GF-D8 (cell line): Measurements from ENCODE around the gene CENPP.

Experiments
- DNase-seq: peaks from one replicate; lab custom pipeline; 2025; lab: John Stamatoyannopoulos, UW

Gene CENPP

DNA sequence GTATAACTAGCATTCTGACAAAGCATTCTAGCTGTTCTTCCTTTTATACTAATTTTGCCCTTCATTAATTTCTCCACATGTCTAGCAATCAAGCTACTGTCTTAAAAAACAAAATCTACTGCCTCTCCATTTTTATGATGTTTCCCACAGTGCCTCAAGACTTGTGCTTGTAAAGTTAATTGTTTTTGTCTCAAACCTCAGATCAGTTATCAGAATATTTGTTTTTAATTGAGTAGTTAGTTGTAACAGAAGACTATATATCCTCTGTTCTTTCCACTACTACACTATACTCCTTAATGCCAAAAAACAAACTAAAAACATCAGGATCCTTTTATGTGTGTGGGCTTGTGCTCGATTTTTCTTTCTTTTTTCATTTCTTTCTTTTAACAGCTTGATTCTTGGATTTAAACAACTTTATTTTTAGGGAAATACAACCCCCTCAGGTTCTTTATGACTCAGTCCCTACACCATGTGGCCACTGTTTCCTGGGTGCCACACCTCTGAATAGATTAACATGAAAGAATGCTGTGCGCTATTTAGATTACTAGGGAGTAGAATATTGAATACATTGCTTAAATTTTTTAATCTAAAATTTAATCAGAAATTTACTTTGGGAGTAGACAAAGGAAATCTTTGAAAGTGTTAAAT lies 155.4 kb downstream of the CENPP start:
- DNase-seq = no peak

DNA sequence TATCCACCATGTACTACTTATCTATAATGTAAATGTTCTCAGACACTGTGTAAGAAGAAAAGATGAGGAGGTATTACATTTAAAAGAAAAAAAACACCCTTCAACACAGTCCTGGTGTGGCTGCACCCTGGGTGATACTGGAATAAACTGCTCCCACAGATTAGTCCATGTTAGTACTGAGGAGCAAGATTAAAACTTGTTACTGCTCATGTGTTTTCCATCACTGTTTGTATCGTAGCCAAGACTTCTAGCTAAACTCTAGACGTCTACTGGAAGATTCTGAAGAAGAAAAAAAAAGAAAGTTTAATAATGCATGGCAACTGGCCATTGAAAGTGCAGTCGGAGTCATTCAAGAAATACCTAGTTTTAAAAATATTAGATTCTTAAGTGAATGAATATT lies 156.6 kb downstream of the CENPP start, which contains the start of gene ASPN:
Gene ASPN (minus strand): TSS at position 178 of the 400 bp plus-strand sequence.
- no peak for DNase-seq

DNA sequence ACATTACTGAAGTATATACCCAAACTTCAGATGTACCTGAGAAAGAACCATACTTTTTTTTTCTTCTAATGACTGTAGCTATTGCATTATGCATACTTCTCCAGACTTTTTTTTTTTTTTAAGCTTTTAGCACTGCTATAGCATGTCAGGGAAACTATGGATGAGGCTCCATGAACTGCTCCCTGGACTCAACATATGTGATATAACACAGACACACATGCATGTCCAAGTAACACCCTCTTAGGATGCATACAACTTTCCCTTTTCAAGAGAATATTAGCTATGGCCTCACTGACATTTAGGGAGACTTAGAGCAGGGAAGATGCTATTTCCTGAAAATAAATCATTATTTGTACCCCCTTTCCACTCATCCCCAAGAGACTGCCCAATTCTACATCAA lies 157.1 kb downstream of the CENPP start:
- no peak for DNase-seq

DNA sequence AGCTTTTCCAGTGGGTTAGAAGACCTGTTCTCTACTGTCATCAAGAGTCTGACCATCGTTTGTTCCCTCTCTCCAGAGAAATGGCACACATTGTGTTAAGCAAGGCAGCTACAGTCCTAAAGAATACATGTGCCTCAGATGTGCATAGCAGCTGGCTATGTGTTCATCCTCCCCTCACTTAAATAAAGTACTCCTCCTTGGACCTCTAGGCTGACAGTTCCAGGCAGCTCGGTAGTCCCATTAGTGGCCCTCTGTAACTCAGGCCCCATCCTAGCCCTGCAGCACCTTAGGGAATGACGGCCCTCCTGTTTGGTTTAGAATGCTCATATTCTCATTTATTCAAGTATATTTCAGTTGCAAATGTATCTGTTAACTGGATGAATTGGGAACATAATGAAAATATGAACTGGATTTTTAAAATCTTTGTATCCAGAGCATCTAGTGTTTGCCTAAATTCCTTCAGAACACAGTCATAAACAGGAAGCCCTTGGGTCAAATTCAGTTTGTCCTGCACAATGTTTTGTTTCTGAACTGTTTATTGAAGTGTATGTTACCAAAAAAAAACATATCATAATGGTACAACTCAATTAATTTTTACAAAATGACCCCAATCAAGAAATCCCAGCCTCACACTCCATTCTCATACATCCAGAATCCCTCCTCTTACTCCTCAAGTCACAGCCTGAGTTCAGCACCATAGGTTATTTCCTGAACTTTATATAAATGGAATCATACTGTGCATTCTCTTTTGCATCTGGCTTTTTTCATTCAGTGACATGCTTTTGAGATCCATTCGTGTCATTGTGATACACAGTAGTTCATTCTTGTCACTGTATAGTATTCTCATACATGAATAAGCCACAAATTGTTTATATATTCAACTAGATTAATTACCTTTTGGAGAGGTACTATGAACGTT lies 158.1 kb downstream of the CENPP start:
- no peak for DNase-seq

DNA sequence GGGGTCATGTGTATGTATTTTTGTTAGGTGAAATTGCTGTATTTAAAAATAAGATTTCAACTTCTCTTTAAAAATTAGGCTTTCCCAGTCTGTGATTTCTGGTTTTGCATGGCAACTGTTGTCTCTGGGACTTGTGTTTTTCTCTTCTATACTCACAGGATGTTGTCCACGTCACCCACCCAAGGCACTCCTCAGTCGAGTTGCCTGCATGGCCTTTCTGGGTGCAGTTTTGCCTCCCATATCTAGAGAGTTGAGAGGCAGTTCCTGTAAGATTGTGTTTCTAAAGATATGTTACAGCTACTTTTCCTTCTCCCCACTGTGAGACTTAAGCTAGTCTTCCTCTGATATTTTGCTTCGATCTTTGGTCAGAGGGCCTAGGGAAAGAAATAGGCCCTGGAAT lies 158.8 kb downstream of the CENPP start:
- DNase-seq = no peak

DNA sequence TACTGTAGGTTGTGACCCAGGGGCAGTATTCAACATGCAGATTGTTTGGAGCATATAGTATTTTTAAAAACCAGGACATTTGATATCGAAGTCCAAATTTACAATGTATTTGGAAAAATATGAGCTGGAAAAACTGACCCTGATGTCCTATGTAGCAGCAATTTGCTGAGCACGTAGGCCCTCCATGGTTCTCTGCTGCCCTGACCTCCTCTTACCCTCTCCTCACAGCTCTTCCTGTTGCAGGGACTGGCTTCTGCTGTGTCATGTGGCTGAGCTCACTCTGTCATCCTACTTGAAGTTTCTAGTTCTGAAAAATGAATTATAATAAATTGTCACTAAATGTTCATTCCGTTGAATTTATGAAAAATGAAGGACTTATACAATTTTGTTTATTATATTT lies 160.6 kb downstream of the CENPP start:
- DNase-seq = no peak

DNA sequence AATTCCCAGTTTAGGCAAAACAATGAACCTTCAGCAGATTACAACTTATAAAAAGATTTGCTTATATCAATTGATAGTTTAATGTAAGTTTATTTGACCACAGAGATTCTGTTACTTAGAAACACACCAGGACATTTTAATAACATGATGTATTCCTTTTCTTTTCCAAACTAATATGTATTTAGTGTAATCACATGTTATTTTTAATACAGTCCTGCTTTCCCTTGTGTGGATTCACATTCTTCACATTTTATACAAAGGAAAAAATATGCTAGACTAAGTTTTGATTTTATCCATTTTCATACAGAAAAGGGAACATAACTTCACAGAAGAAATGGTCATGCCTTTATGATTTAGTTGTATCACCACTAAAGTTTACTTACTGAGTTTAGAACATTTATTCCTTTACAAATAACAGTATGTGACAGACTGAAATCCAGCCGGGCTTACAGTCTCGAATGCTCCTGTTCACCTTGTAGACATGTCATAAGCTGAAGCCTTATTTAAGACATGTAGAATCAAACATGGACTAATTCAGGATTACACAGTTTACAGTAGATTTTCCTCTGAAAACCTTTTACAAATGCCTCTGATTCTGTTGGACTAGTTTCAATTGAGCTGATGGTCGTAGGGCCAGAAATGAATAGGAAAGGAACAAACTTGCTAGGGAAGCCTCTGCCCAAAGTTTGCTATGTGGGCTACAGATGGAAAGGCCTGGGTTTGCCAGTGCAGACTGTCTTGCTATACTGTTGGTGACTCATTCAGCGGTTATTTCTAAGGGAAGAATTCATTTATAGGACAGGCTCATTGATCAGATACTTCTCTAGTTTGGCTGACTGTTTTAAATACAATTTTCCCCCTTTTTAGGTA lies 163.2 kb downstream of the CENPP start:
- DNase-seq = no peak

DNA sequence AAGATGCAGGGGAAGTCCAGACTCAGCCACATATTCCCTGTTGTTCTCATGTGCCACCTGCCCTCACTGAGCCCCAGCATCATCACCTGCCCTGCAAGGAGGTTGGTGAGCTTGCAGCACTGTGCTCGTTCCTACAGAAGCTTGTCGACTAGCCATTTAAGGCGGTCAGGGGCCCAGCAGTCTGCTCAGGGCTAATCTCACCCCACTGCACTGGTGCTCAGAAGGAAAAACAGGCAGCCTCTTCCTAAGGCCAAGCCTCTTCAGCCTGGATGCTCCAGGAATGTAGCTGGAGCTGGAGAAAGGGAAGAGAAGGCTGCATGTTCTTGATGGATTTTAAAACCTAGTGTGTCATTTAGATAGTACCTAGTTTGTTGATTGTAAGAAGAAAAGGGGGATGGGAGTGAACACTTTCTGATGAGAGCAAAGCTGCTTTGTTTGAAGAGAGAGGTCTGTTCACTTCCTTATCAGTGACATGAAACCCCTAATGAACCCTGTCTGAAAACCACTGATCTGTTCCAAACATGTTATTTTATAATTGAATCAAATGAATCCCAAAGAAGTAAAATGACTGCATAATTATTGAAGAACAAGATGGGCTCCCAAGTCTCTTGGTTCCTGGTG lies 167.1 kb downstream of the CENPP start:
- DNase-seq = no peak

DNA sequence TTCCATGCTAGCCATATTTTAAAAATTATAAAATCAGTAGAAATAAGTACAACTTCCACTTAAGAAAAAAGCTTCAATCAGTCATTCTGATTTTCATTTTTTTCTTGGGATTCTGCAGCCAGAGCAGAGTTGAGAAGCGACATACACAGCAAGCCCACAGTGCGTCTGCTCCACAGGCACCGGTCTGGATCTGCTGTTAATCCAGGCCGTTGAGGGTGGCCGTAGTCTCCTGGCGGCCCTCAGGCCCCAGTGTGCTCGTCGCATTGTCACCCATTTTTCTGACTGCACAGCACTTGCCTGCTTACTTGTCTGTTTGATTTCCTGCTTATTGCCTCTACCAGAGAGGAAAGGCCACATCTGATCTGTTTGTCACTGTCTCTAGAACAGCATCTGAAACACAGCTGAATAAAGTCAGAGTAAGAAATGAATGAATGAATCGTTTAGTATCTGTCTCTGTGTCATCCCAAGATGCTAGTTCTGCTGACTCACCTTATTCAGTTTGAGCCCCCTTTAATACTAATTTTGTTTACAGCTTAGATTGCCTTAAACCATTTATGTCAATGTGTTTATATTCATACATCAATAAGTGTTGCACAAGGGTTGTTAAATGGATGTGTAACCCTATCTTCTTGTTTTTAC lies 168.1 kb downstream of the CENPP start:
- no peak for DNase-seq

DNA sequence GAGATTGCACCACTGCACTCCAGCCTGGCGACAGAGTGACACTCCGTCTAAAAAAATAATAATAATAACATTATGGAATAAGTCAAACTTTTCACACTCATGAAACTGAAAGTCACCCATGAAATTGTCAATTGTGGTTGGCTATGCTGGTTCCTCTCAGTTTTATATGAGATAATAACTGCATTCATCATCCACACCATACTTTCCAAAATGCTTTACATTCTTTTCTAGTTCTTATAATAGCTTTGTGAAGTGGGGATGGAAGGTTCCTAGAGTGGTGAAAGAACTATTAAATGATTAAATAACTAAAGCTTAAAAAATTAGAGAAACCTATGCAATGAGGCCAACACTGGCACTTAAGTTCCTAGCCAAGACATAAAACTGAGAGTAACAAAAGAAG lies 169.1 kb downstream of the CENPP start:
- DNase-seq = no peak

DNA sequence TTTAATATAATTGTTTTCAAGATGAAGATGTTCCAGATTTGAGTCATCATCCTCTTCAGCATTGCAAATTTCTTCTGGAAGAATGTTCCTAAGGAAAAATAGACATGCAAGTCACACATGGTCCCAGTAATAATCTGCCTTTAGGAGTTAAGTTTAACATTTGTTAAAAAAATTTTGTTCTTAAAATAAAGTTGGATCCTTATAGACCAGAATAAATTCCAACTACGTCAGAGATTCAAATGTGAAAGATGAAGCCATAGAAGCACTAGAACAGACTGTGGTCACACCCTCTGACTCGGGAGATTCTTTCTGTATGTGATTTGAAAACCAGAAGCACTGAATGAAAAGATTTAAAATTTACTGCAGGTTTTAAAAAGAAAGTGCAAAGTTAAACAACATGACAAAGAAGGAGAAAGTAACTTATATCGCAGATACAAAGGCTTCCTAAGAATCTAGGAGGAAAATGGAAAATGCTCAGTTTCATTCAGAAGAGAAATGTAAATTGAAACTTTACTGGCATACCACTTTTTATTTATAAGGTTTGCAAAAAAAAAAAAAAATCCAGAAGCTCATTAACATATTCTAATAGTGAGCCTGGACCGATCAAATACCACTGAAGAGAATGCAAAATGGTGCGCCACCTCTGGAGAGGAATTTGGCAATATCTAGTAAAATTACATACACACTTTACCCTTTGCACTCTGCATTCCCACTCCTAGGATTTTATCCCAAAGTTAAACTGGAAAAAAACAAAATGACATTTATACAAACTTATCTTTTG lies 170.8 kb downstream of the CENPP start:
- no peak for DNase-seq

DNA sequence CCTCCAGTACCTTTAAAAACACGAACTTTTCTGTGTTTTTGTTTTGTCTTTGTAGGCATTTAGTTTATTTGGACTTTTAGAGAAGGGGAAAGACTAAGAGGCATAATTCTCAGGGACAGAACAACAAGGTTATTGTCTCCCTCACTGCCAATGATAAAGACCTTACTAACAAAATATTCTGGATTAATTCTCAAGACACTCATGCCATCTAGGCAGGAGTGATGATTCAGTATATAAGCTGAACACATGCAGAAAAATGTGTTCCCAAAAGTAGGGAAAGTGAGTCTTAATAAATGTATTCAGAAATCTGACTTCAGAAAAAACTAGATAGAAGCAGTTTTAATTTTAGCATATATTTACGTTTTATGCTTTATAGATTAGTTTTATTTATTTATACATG lies 173.9 kb downstream of the CENPP start:
- DNase-seq = no peak

DNA sequence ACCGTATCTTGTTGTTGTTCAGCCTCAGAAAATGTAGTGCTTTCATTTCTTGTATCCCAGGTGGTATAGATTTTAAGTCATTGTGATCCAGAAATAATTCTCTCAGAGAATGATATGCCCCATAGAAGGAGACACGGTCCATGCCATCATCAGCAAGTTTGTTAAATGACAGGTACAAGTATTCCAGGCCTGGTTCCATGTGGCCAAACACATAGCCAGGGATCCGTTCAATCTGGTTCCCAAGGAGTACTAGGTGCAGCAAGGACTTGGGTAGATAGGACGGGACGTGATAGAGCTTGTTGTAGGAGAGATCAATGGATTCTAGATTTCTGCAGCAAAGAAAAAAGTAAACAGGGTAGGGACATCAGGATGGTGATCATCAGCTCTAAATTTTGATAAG lies 175.0 kb downstream of the CENPP start:
- no peak for DNase-seq

DNA sequence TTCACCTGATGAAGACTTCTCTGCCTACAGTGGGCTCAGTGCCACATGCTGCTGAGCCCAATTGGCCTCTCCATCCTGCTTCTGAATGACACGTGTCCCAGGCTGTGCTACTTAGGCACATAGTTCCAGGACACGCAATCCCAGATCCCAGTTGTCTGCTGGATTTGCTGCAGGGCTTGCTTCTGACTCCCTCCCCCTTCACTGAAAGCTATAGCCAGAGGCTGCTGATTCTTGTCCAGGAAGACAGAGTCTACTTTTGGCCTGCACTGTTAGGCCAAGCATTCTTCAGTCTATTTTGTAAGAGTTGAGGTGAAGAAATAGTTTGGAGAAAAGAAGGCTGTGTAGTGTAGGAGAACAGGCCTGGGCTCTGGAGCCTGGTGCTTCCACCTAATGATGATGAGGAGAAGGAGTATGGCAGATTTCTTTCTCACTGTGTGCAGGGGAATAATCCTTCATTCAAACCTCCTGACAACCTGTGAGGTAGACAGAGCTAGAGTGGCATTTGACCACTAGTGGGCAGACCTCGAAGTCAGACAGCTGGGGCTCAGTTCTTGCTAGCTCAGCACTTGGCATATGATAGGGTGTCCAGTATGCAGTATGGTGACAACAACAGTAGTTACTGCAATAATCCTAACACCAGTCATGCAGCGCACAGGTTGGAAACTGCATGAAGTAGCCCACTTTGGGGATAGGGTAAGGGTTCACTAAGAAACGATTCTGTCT lies 176.1 kb downstream of the CENPP start:
- no peak for DNase-seq

DNA sequence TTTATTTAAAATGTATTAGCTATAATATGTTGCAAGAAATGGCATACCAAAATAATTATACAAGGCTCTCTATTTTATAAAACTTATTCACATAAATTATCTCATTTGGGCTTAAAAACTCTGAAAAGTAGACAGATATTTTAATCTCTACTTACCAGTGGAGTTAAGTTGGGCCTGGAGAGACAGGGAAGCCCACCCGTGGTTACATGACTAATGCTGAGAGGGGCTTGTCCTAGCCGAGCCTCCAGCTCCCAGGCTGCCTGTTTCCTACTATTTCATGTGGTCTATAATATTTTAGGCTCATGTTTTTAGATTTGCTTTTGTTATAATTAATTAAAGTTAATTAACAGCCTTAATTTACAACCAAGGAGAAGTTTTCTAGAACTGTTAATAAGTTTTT lies 177.4 kb downstream of the CENPP start:
- DNase-seq = no peak

DNA sequence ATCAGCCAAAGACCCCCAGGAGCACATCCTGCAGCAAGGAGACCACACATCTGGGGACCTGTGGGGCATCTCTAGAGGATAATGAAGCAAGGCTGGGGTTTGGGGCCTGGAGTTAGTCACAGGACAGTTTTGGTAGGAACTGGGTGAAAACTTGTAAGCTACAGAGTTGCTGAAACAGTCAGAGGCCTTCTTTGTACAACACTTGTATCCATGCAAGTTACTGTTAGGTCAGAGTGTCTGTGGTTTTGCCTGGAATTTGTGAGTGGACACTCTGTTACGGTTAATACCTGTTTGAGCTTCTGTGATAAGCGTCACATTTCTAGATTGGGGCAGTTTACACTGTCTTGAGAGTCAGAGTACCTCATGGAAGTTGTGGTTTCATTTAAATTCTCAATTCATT lies 179.1 kb downstream of the CENPP start:
- no peak for DNase-seq

DNA sequence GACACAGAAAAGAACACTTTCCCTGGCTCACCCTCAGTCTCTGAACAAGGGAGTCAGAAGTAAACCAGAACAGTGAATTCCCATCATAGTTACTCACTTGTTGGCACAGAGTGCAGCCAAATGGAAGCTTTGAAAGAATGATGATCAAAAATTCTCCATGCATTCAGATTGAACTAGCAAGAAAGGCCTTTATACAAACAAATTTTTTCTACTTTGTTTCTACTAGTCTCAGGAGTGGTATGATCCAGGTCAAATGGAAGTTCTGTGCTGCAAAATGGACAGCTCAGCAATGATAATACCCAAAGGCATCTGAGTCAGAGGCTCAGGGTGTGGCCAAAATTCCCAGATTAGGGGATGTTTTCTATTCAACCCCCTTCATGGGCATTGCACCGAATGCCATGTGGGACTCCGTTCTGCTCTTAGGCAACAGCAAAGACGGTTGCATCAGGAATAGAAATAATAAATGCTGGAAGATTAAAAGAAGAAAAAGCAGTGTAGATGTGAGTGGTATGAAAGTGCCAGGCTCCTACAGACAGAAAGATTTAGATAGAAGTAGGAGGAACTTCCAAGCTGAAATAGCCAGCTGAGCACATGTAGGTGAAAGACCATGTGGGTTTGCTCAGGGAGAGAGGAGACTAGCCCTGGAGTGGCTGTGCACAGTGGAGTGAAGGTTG lies 180.6 kb downstream of the CENPP start:
- no peak for DNase-seq

DNA sequence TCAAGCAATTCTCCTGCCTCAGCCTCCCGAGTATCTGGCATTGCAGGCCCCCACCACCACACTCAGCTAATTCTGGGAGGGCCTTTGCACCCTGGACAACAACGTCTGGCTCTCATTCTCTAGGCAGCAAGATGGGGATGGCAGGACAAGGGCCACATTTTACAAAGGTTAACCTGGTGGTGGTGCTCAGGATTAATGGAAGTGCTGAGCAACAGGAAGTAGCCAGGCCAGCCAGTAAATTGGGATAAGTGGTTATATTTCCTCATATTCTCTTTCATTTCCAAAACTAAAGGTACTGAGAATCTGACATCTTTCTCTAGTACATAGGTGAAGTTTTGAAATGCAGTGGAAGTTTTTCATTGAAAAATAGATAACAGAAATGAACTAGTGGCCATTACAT lies 181.3 kb downstream of the CENPP start:
- no peak for DNase-seq

DNA sequence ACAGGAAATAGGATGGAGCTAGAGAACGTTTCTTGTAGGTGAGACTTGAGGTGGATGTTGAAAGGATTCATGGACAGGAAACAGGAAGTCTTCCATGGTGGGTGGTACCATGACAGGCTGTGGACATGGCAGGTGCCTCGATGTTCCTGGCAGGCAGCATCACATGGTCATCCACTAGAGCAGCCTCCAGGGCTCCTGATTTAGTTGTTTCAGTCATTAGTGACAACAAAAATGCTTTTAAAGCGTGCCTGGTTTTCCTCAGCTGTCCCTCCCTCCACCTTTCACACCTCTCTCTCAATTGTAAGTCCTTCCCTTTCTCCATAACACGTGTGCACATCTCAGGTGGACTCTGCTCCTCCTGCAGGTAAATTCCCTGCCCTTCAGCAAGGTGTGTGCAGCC lies 181.7 kb downstream of the CENPP start:
- no peak for DNase-seq
